ENCODE results near the gene PRICKLE4. TPM values are rescaled to one million over a fixed set of nuclear protein-coding genes. Genes with fewer than 3 reads are reported as not detected.

The PRICKLE4 gene
- total RNA-seq, 4 donors from 2014 or later = 2.2 to 5.1 (median 4.3) TPM

DNA sequence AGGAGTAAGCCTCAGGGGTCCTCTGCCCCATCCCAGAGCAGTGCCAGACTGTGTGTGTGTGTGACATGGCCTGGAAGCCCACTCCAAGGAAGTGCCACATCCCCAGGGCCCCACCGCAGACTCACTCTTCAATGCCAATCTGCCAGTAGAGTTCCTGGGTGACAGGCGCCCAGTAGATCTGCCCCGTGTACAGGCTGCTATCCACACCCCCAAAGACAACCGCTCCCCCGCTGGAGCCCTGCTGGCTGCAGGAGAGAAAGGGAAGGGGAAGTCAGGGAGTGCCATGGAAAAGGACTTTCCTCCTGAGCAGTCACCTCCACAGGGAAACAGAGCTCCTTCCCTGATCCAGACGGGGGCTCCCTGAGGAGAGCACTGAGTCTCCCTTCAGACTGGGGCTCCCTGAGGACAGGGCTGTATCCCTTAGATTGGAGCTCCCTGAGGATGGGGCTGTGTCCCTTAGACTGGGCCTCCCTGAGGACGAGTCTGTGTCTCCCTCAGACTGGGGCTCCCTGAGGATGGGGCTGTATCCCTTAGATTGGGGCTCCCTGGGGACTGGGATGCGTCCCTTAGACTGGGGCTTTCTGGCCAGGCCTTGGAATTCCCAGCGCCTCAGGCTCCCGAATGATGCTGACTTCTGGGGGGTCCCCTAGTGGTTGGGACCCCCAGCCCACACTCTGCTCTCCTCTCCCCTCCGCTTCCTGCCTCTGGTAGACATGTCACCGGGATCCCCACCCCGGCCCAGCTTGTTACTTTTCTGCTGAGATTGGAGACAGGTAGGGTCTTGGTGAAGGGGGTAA, 40.0 kb upstream of the PRICKLE4 start:
- TF ChIP-seq, protein P1, sequence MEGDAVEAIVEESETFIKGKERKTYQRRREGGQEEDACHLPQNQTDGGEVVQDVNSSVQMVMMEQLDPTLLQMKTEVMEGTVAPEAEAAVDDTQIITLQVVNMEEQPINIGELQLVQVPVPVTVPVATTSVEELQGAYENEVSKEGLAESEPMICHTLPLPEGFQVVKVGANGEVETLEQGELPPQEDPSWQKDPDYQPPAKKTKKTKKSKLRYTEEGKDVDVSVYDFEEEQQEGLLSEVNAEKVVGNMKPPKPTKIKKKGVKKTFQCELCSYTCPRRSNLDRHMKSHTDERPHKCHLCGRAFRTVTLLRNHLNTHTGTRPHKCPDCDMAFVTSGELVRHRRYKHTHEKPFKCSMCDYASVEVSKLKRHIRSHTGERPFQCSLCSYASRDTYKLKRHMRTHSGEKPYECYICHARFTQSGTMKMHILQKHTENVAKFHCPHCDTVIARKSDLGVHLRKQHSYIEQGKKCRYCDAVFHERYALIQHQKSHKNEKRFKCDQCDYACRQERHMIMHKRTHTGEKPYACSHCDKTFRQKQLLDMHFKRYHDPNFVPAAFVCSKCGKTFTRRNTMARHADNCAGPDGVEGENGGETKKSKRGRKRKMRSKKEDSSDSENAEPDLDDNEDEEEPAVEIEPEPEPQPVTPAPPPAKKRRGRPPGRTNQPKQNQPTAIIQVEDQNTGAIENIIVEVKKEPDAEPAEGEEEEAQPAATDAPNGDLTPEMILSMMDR (IDR thresholded peaks at IDR 0.05; ENCODE audit: low read depth) = no peak

DNA sequence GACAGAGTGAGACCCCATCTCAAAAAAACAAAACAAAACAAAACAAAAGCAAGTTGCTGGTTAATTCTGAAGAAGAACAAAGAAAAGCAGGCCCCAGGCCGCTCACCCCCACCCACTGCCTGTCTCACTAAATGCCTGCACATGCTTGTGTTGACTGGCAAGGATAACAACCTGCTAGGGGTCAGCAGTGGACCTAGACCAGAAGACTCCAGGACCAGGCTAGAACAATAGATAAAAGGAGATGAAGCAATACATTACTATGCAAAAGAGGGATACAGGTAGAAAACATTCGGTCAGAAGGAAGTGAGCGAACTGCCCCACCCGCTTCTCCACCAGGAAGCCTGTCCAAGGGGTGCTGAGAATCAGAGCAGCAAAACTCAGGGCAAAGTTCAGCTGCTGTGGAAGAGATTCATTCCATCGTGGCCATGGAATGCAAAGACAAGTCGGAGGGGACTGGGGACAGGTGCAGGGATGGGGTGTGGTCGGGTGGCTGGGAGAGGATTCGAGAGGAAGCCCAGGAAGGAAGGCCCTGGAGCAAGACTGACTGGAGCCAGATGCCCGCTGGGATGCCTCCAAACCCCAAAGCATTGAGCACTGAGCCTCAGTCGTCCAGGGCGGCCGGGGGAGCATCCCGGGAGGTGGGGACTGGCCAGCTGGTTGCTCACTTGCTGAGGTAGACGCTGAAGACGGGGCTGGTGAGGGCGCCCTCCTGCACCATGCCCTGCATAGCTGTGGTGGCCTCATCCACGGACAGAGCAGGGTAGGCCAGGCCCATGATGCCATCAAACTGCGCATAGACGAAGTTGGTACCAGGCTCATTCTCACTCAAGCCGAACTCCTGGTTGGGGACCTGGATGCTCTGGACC, 38.7 kb upstream of the PRICKLE4 start:
- TF ChIP-seq, protein P1 (IDR thresholded peaks at IDR 0.05; ENCODE audit: low read depth) = no peak

DNA sequence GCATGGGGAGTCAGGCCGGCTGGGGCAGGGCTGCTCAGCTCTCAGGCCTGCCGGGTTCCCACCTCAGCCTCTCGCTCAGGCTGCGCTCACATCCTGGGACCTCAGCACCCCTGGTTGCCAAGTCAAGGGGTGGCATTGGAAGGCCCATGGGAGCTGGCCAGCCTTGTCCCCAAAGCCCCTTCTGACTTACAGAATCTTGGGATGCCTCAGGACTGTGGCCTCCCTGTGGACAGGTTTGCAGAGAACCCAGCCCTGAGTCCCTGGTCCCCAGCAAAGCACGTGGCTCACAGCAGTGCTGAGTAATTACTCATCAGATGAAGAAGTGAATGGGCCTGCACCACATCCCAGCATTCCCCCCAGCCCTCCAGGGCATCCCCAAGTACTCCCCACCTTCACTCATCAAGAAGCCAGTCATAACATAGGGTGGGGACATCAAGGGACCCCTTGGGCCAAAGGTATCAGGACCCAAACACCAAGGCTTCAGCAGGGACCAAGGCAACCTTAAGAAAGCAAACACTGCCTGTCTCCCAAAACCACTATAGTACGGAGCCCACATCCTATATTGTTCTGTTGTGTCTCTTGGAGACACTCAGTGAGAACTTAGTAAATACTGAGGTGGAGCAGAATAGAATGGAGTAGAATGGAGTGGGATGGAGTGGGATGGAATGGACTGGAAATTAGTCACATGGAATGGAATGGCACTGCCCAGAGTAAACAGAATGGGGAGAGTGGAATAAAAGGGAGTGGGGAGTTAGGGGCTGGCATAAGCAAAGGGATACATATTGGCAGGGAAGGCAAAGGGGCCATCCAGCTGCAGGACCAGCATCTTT, 37.0 kb upstream of the PRICKLE4 start:
- TF ChIP-seq, protein P1 (IDR thresholded peaks at IDR 0.05; ENCODE audit: low read depth) = no peak

DNA sequence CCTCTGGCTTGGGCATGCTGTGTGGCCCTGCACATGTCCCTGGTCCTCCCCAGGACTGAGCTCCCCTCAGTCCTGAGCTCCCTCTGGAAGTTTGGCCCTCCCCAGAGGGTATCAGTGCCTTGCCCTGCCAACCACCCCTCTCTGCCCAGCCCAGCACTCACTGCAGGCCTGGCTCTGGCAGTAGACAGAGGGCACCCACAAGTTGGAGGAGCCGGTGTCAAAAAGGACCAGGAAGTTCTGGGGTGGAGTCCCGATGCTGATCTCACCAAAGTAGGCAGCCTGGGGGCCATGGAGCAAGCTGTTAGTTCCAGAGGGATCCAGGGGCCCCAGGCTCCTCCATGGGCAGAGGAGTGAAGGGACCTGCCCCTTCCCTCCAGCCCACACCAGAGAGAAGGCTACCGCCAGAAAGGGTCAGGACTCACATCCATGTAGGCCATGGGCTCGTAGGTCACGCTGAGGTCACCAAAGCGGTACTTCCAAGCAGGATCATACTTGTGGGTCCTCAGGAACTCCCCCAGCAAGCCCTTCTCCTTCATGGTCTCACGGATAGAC, 36.3 kb upstream of the PRICKLE4 start:
- TF ChIP-seq, protein P1 (IDR thresholded peaks at IDR 0.05; ENCODE audit: low read depth) = no peak

DNA sequence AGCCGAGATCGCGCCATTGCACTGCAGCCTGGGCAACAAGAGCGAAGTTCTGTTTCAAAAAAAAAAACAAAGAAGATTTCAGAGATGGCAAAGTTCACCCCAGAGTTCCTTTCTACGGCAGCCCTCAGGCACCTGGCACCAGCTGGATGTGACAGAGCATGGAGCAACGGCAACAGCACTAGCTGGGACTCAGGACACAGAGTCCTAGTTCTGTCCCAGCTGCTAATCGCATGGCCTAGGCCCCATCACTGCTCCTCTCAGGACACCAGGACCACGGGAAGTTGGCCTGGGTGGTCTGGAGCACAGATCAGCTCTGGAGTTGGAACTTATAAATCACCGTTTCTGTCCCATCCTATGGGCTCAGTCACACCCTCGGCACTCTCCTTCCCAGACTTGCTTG, 34.5 kb upstream of the PRICKLE4 start:
- TF ChIP-seq, protein P1 (IDR thresholded peaks at IDR 0.05; ENCODE audit: low read depth) = no peak

DNA sequence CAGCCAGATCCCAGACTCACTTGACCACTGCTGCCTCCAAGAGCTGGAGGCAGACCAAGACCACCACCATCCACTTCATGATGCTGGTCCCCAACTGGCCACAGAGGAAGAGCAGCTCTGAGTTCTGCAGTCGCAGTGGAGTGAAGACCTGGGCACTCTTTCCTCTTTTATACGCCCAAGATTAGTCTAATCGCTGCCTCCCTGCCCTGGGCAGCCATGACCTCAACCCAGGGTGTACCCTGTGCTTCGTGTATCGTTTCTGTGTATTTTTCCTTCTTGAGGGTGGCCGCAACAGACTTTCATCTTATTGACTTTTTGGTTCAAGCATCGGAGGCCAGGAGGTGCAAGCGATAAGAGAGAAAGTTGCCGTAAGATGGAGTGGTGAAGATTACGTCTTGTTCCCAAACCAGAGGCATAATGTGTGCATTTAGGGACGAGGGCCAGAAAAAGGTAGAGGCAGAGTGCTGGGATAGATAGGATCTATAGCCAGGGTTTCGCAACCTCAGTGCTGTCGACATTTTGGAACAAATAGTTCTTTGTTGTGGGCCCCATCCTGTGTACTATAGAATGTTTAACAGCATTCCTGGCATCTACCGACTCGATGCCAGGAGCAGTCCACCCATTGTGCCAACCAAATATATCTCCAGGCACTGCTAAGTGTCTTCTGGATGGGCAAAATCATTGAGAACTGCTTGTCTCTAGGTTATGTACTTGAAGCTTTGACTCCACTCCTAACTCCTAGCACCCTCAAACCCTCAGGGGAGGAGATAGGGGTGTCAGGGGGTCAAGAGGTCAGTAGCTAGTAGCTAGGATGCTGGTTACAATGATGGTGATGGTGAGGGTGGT, 33.1 kb upstream of the PRICKLE4 start, which contains the start of gene PGC:
Gene PGC (minus strand): TSS at position 142 of the 846 bp plus-strand sequence. CDS start 63 bp downstream, at position 79.
- TF ChIP-seq, protein P1 (IDR thresholded peaks at IDR 0.05; ENCODE audit: low read depth) = no peak
